Panc1 (cell line): ENCODE results near the gene VWA7. TPM values are rescaled to one million over a fixed set of nuclear protein-coding genes. Genes with fewer than 3 reads are reported as not detected.

Experiments
- ATAC-seq: fragments of 200-7000 bp; cut with Tn5 transposase; 2 replicates; pipeline ENCODE4 v1.9.1; 2020; ENCODE audit warnings: mild to moderate bottlenecking, moderate library complexity
- BruUV-seq: library from RNA; stranded (reverse); fragments of 400-500 nt; replicated peaks from 2 replicates; lab custom pipeline; 2021; lab: Mats Ljungman, UMichigan
- CTCF ChIA-PET: fragments of 300-600 bp; sonication (Branson Sonifier 250); formaldehyde crosslinking; loops from one replicate; lab custom pipeline; 2022; ENCODE audit warnings: antibody characterized with exemption; lab: Charles Lee
- POLR2A ChIA-PET: fragments of 300-600 bp; sonication (Branson Sonifier 250); formaldehyde crosslinking; loops from one replicate; lab custom pipeline; 2022; ENCODE audit warnings: antibody characterized with exemption; lab: Charles Lee
- DNase-seq: peaks from one replicate; pipeline ENCODE4 v3.0.0-alpha.2; 2010; ENCODE audit warnings: low read depth, low spot score
- H3K27ac ChIP-seq: 2 replicates; pipeline ENCODE4 v1.5.1; 2011; ENCODE audit warnings: mild to moderate bottlenecking, low read length, inconsistent platforms
- H3K27me3 ChIP-seq: fragments of 200-500 bp; sonication (Bioruptor generic); 2 replicates; pipeline ENCODE4 v1.6.0; 2014; ENCODE audit warnings: low read length, inconsistent platforms; ENCODE audit not compliant: control insufficient read depth, insufficient read depth
- H3K36me3 ChIP-seq: fragments of 200-500 bp; sonication (Bioruptor generic); 2 replicates; pipeline ENCODE4 v1.5.1; 2014; ENCODE audit warnings: inconsistent platforms, mild to moderate bottlenecking, low read length, moderate library complexity; ENCODE audit not compliant: control insufficient read depth, insufficient read depth
- H3K4me1 ChIP-seq: 2 replicates; pipeline ENCODE4 v1.5.1; 2011; ENCODE audit warnings: inconsistent platforms, mild to moderate bottlenecking, low read length, moderate library complexity; ENCODE audit not compliant: control insufficient read depth, insufficient read depth
- H3K4me3 ChIP-seq, 2 experiments: 2 replicates each; pipeline ENCODE4 v1.5.1; 2011 to 2012; ENCODE audit warnings: low read depth in 2 of 2, low read length in 2 of 2, mild to moderate bottlenecking in 2 of 2, inconsistent platforms in 1 of 2, moderate library complexity in 1 of 2
- H3K9me3 ChIP-seq: fragments of 200-500 bp; sonication (Bioruptor generic); 2 replicates; pipeline ENCODE4 v1.5.1; 2014; ENCODE audit warnings: low read depth, mild to moderate bottlenecking, inconsistent platforms, low read length, moderate library complexity; ENCODE audit not compliant: control insufficient read depth, insufficient read depth
- POLR2AphosphoS5 ChIP-seq: IDR thresholded peaks from 2 replicates; pipeline ENCODE4 v1.6.1; 2012; ENCODE audit warnings: mild to moderate bottlenecking, low read depth, low read length, moderate library complexity
- SIN3A ChIP-seq: IDR thresholded peaks from 2 replicates; pipeline ENCODE4 v1.6.1; 2012; ENCODE audit warnings: low read depth, mild to moderate bottlenecking, low read length, moderate library complexity, borderline replicate concordance; ENCODE audit not compliant: insufficient read depth
- TCF7L2 ChIP-seq: IDR thresholded peaks from 2 replicates; pipeline ENCODE4 v1.6.1; 2011; ENCODE audit warnings: mild to moderate bottlenecking, low read depth, low read length, inconsistent platforms
- in situ Hi-C: cut with HindIII; loops from 2 replicates; pipeline ENCODE4 v1.10.0; 2016; ENCODE audit warnings: low sequenced_read_pairs, low pct_unique_long_range_greater_than_20kb
- intact Hi-C: fragments of 100-400 bp; cut with micrococcal nuclease; formaldehyde crosslinking; loops from one replicate; pipeline ENCODE4 v1.10.0; 2022; ENCODE audit not compliant: unreplicated experiment
- total RNA-seq: library from RNA; stranded (reverse); gene quantifications from one replicate; pipeline ENCODE4 v1.2.1, GENCODE V29; 2021; ENCODE audit not compliant: unreplicated experiment
- TF ChIP-seq, protein P1 (sequence below): fragments of 450-650 bp; IDR thresholded peaks from 2 replicates; pipeline ENCODE4 v1.5.1; 2017; ENCODE audit warnings: mild to moderate bottlenecking
- TF ChIP-seq, protein P2 (sequence below), 2 experiments: IDR thresholded peaks; 2 replicates each; pipeline ENCODE4 v1.6.1; 2011 to 2012; ENCODE audit warnings: low read depth in 2 of 2, control low read depth in 1 of 2, low read length in 1 of 2, mild to moderate bottlenecking in 1 of 2, moderate library complexity in 1 of 2; ENCODE audit not compliant: insufficient read depth in 1 of 2

The VWA7 gene
- total RNA-seq, 1 experiment from 2014 or later, result 4.3 TPM

DNA sequence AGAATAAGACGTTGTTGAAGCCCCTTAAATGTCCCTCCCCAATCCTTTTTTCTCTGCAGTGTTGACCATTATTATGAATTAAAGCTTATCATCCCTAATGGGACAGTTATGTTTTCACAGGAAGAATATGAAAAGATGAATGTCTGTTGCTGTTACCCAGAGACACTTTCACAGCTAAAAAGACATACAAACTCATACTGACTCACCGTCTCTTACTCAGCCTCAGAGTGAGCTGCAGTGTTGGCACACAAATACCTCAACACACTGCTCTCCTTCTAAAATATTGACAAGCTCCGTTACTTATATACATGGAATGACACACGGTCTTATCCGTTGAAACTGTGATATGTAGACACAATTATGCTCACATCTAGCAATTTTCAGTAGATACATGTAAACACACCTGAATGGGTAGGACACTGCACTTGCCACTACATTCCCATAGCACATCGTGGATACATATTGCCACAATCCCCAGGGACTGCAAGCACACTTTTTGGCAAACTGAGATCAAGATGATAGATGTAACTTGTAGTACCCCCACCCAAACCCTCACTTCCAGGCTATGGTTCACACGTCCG, 24.3 kb downstream of the VWA7 start:
- BruUV-seq, result no TSS peak
- CTCF ChIA-PET, result no interaction called here
- POLR2A ChIA-PET, result interaction anchor here (1.8 kb wide), 1 partner anchor 14 kb away, joined by 6 read pairs; no protein-coding TSS in a partner anchor
- no peaks in the 10 kb centered on the region for H3K36me3 ChIP-seq
- no peak overlapping the region for H3K4me3 ChIP-seq
- no peaks in the 10 kb centered on the region for H3K27me3 ChIP-seq
- ATAC-seq, result peak; percentile 86
- intact Hi-C loops, result no loop called here
- TF ChIP-seq POLR2AphosphoS5, result 0 out of 2 replicates have a peak, but pooled peaks have one; percentile 33
- TF ChIP-seq TCF7L2, result no peak
- in situ Hi-C loops, result no loop called here
- H3K27ac ChIP-seq, result no peak overlapping the region
- 0 out of 2 replicates have a peak, but pooled peaks cover 3% of the 10 kb centered on the region for H3K4me1 ChIP-seq
- no peaks in the 10 kb centered on the region for H3K9me3 ChIP-seq
- DNase-seq, result no peak

DNA sequence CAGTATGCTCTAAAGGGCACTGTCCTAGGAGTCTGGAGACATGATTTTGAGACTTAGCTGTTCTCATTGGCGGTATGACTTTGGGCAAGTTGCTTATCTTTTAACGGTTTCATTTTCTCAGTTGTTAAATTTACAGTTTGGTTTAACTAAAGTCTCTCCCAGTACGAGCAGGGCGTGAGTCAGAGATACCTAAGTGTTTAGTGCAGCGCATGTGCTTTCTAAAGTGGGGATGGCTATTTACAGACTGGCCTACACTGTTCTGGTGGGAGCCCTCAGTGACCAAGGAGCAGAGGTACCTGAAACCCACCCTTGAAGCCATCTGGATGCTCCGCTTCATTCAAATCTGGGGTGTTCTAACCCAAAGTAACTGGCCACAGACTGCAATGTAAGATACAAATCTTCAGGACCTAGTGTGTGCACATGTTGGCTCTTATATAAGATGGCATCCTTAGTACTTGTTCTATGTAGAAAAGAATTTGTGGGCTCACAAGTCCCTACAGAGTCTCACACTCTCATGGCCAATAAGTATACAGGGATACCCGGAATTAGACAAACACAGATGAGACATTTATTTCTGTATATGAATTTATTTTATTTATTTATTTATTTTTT, 26.6 kb downstream of the VWA7 start:
- ATAC-seq (no peak), DNase-seq (no peak)
- Histone ChIP-seq H3K36me3 (no peaks in the 10 kb centered on the region), H3K4me3 (no peak overlapping the region), H3K27me3 (no peaks in the 10 kb centered on the region), H3K9me3 (no peaks in the 10 kb centered on the region), H3K4me1 (0 out of 2 replicates have a peak, but pooled peaks cover 3% of the 10 kb centered on the region), H3K27ac (no peak overlapping the region)
- intact Hi-C loops, result no loop called here
- no peak; the same call in 1 of the 2 replicates for TF ChIP-seq POLR2AphosphoS5
- no peak for TF ChIP-seq TCF7L2
- TF ChIP-seq, protein P1, sequence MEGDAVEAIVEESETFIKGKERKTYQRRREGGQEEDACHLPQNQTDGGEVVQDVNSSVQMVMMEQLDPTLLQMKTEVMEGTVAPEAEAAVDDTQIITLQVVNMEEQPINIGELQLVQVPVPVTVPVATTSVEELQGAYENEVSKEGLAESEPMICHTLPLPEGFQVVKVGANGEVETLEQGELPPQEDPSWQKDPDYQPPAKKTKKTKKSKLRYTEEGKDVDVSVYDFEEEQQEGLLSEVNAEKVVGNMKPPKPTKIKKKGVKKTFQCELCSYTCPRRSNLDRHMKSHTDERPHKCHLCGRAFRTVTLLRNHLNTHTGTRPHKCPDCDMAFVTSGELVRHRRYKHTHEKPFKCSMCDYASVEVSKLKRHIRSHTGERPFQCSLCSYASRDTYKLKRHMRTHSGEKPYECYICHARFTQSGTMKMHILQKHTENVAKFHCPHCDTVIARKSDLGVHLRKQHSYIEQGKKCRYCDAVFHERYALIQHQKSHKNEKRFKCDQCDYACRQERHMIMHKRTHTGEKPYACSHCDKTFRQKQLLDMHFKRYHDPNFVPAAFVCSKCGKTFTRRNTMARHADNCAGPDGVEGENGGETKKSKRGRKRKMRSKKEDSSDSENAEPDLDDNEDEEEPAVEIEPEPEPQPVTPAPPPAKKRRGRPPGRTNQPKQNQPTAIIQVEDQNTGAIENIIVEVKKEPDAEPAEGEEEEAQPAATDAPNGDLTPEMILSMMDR, result no peak
- no peak for TF ChIP-seq SIN3A
- TF ChIP-seq, protein P2, sequence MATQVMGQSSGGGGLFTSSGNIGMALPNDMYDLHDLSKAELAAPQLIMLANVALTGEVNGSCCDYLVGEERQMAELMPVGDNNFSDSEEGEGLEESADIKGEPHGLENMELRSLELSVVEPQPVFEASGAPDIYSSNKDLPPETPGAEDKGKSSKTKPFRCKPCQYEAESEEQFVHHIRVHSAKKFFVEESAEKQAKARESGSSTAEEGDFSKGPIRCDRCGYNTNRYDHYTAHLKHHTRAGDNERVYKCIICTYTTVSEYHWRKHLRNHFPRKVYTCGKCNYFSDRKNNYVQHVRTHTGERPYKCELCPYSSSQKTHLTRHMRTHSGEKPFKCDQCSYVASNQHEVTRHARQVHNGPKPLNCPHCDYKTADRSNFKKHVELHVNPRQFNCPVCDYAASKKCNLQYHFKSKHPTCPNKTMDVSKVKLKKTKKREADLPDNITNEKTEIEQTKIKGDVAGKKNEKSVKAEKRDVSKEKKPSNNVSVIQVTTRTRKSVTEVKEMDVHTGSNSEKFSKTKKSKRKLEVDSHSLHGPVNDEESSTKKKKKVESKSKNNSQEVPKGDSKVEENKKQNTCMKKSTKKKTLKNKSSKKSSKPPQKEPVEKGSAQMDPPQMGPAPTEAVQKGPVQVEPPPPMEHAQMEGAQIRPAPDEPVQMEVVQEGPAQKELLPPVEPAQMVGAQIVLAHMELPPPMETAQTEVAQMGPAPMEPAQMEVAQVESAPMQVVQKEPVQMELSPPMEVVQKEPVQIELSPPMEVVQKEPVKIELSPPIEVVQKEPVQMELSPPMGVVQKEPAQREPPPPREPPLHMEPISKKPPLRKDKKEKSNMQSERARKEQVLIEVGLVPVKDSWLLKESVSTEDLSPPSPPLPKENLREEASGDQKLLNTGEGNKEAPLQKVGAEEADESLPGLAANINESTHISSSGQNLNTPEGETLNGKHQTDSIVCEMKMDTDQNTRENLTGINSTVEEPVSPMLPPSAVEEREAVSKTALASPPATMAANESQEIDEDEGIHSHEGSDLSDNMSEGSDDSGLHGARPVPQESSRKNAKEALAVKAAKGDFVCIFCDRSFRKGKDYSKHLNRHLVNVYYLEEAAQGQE (IDR thresholded peaks at IDR 0.05; ENCODE audit: insufficient read depth in 1 of 2, low read depth in 2 of 2, low read length in 1 of 2), result no peak
- POLR2A ChIA-PET, result no interaction called here
- in situ Hi-C loops, result no loop called here
- CTCF ChIA-PET, result no interaction called here
- BruUV-seq, result no TSS peak
